ENCODE measurements around the gene KBTBD7. TPM values are rescaled to one million over a fixed set of nuclear protein-coding genes. Genes with fewer than 3 reads are reported as not detected.

KBTBD7 gene
- total and polyA plus RNA-seq, 2 donors (not counting 3 experiments of a cell fraction or from before 2014, with no cell fraction given), result 2.1 to 4.4 TPM

DNA sequence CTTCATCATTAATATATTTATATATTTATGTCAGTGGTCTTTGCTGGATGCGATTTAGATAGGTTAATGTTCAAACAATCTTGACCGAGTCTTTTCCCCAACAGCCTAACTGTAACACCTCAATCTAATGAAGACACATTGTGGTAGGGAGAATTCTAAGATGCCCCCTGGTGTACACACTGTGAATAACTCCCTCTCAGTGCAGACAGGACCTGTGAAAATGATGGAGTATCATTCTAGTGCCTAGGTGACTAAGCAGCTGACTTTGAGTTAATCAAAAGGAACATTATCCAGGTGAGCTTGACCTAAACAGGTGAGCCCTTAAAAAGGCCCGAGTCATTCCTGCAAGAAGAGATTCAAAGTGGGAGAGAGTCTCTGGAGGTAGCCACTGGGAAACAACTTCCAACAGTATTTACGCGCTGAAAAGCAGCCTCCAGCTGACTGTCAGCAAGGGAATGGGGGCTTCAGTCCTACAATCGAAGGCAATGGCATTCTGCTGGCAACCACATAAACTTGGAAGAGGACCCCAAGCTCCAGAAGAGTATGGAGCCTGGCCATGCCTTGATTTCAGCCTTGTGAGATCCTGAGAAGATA is 28.0 kb upstream of the KBTBD7 start:
- Histone ChIP-seq H3K4me3 (replicated peaks in 1 of 3; ENCODE audit: insufficient read depth in 1 of 3, low read depth in 1 of 3, low read length in 3 of 3) (no peak overlapping the region), H3K36me3 (ENCODE audit: control insufficient read depth in 2 of 2, extremely low read depth in 1 of 2, insufficient read depth in 2 of 2, low read length in 2 of 2) (peaks cover 0 to 3% of the 10 kb centered on the region in 2 experiments), H3K9ac (replicated peaks; ENCODE audit: extremely low read depth, insufficient read depth, low read length) (no peak overlapping the region), H4K20me1 (replicated peaks; ENCODE audit: control insufficient read depth, extremely low read depth, insufficient read depth, low read length) (no peaks in the 10 kb centered on the region), H3K27me3 (ENCODE audit: control insufficient read depth in 2 of 2, insufficient read depth in 2 of 2, low read length in 2 of 2) (no peaks in the 10 kb centered on the region), H3K4me1 (ENCODE audit: control insufficient read depth, extremely low read depth, insufficient read depth, low read length) (no peaks in the 10 kb centered on the region), H3K27ac (ENCODE audit: insufficient read depth, low read depth, low read length) (no peak overlapping the region), H3K4me2 (ENCODE audit: insufficient read depth, low read length) (no peak overlapping the region), H3K9me3 (replicated peaks; ENCODE audit: control insufficient read depth, insufficient read depth, low read length) (no peaks in the 10 kb centered on the region), H2AFZ (ENCODE audit: low read depth, low read length) (no peak overlapping the region), H3K79me2 (ENCODE audit: control insufficient read depth, insufficient read depth, low read length) (no peaks in the 10 kb centered on the region), H3K9me1 (replicated peaks; ENCODE audit: control insufficient read depth, extremely low read depth, insufficient read depth, low read length) (no peaks in the 10 kb centered on the region)
- no TSS peak for BruUV-seq (replicated peaks)
- FAIRE-seq, result peak; percentile 79
- dilution Hi-C loops (cut with MboI; ENCODE audit: extremely low pct_ligation_motif_present, low sequenced_read_pairs) (no loop called here), intact Hi-C loops (cut with micrococcal nuclease) (loop anchor here (1.0 to 2.0 kb wide), 2 partner anchors 90 to 147 kb away; partner anchors contain the start of gene KBTBD6)
- CTCF ChIA-PET, result interaction anchor here (0.6 to 2.3 kb wide), 23 partner anchors 9 to 430 kb away, joined by 3 to 37 read pairs (median 3); partner anchors contain the start of genes KBTBD6 and KBTBD7
- peak; percentile 72 for DNase-seq (ENCODE audit: low read depth, low spot score)
- POLR2A ChIA-PET, result no interaction called here
- no peak for TF ChIP-seq MYC (IDR thresholded peaks at IDR 0.05; ENCODE audit: low read depth, low read length)
- TF ChIP-seq POLR2A (IDR thresholded peaks at IDR 0.05; ENCODE audit: low read depth, low read length), result no peak
- TF ChIP-seq, protein P1, sequence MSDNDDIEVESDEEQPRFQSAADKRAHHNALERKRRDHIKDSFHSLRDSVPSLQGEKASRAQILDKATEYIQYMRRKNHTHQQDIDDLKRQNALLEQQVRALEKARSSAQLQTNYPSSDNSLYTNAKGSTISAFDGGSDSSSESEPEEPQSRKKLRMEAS (IDR thresholded peaks at IDR 0.05; ENCODE audit: insufficient read depth, insufficient read length), result no peak
- TF ChIP-seq GATA2 (IDR thresholded peaks at IDR 0.05; ENCODE audit: insufficient read depth, insufficient read length, low read depth, low read length), result no peak
- TF ChIP-seq JUN (IDR thresholded peaks at IDR 0.05; ENCODE audit: borderline replicate concordance, insufficient read depth, insufficient read length, low read depth), result no peak
- no peak for TF ChIP-seq FOS (IDR thresholded peaks at IDR 0.05; ENCODE audit: borderline replicate concordance, insufficient read depth, low read length)
- TF ChIP-seq, protein P2, sequence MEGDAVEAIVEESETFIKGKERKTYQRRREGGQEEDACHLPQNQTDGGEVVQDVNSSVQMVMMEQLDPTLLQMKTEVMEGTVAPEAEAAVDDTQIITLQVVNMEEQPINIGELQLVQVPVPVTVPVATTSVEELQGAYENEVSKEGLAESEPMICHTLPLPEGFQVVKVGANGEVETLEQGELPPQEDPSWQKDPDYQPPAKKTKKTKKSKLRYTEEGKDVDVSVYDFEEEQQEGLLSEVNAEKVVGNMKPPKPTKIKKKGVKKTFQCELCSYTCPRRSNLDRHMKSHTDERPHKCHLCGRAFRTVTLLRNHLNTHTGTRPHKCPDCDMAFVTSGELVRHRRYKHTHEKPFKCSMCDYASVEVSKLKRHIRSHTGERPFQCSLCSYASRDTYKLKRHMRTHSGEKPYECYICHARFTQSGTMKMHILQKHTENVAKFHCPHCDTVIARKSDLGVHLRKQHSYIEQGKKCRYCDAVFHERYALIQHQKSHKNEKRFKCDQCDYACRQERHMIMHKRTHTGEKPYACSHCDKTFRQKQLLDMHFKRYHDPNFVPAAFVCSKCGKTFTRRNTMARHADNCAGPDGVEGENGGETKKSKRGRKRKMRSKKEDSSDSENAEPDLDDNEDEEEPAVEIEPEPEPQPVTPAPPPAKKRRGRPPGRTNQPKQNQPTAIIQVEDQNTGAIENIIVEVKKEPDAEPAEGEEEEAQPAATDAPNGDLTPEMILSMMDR (IDR thresholded peaks at IDR 0.05; ENCODE audit: extremely low read depth in 1 of 2, insufficient read depth in 1 of 2, low read depth in 1 of 2, low read length in 2 of 2), result peak; percentile 58 to 67

Data from endothelial cell of umbilical vein (primary cell).